HG02885 (cell line): Measurements from ENCODE around the gene CRTAC1.
"Not testable (repeated sequence)": the region's sequence is repeated elsewhere in the genome, so short reads cannot be mapped to it uniquely, and the experiment has no call there.

Experiments used
- ATAC-seq: cut with Tn5 transposase; IDR thresholded peaks from one replicate; pipeline ENCODE4 v1.9.1; 2021; ENCODE audit warnings: mild to moderate bottlenecking; ENCODE audit not compliant: unreplicated experiment, poor library complexity

Gene CRTAC1

GRCh38 chr10:97849687-97850402, 180.6 kb downstream of the CRTAC1 start, which contains the start of gene GOLGA7B:
Gene GOLGA7B, plus strand, starts transcription at chr10:97849843. Its CDS starts 461 bp downstream, at chr10:97850304.
- ATAC-seq, result peak; percentile 69

- peak; percentile 9 for ATAC-seq
Observed at GRCh38 chr10:97849103-97849686, 181.2 kb downstream of the CRTAC1 start.

- ATAC-seq, result no peak
Observed at GRCh38 chr10:97844678-97845077, 185.7 kb downstream of the CRTAC1 start.

- ATAC-seq, result not testable (repeated sequence)
Observed at GRCh38 chr10:97843972-97844371, 186.4 kb downstream of the CRTAC1 start.

GRCh38 chr10:97843281-97843671, 187.1 kb downstream of the CRTAC1 start:
- no peak for ATAC-seq

GRCh38 chr10:97842656-97843280, 187.7 kb downstream of the CRTAC1 start:
- no peak for ATAC-seq

GRCh38 chr10:97842114-97842513, 188.3 kb downstream of the CRTAC1 start:
- not testable (repeated sequence) for ATAC-seq

GRCh38 chr10:97841166-97841565, 189.3 kb downstream of the CRTAC1 start:
- ATAC-seq, result not testable (repeated sequence)

- no peak for ATAC-seq
Observed at GRCh38 chr10:97838091-97838490, 192.3 kb downstream of the CRTAC1 start.

GRCh38 chr10:97836446-97836845, 194.0 kb downstream of the CRTAC1 start:
- ATAC-seq, result no peak

GRCh38 chr10:97831259-97831658, 199.2 kb downstream of the CRTAC1 start:
- ATAC-seq, result no peak

GRCh38 chr10:97830064-97830463, 200.4 kb downstream of the CRTAC1 start:
- ATAC-seq, result no peak

- ATAC-seq, result no peak
Observed at GRCh38 chr10:97828721-97829120, 201.7 kb downstream of the CRTAC1 start.

GRCh38 chr10:97827702-97828291, 202.6 kb downstream of the CRTAC1 start:
- ATAC-seq, result no peak

GRCh38 chr10:97826892-97827291, 203.5 kb downstream of the CRTAC1 start:
- ATAC-seq, result no peak

GRCh38 chr10:97825020-97825760, 205.2 kb downstream of the CRTAC1 start:
- ATAC-seq, result no peak

GRCh38 chr10:97823734-97824133, 206.7 kb downstream of the CRTAC1 start:
- ATAC-seq, result no peak

- ATAC-seq, result no peak
Observed at GRCh38 chr10:97822261-97822687, 208.1 kb downstream of the CRTAC1 start.

GRCh38 chr10:97821308-97822038, 208.9 kb downstream of the CRTAC1 start:
- ATAC-seq, result no peak
